IgD-negative memory B cell (primary cell): Measurements from ENCODE around the gene ZNF723. TPM values are rescaled to one million over a fixed set of nuclear protein-coding genes. Genes with fewer than 3 reads are reported as not detected.
A peak's percentile ranks its signal among the peaks of the same experiment; 100 is the strongest.
"Not testable (repeated sequence)": the region's sequence is repeated elsewhere in the genome, so short reads cannot be mapped to it uniquely, and the experiment has no call there.

Experiments
- H3K27ac Mint-ChIP-seq, 3 donors: one replicate each; pipeline ENCODE4 v1.8.0; 2020 to 2022; ENCODE audit warnings: mild to moderate bottlenecking in 3 of 3, mixed read lengths in 3 of 3, moderate library complexity in 1 of 3
- H3K27me3 Mint-ChIP-seq: one replicate; pipeline ENCODE4 v1.8.0; 2021; ENCODE audit warnings: mixed read lengths
- H3K36me3 Mint-ChIP-seq: one replicate; pipeline ENCODE4 v1.8.0; 2020; ENCODE audit warnings: mild to moderate bottlenecking, mixed read lengths
- H3K4me1 Mint-ChIP-seq, 3 donors: one replicate each; pipeline ENCODE4 v1.8.0; 2020 to 2022; ENCODE audit warnings: mixed read lengths in 3 of 3, mild to moderate bottlenecking in 1 of 3
- H3K4me3 Mint-ChIP-seq, 4 donors: one replicate each; pipeline ENCODE4 v1.8.0; 2020 to 2022; ENCODE audit warnings: mild to moderate bottlenecking in 4 of 4, mixed read lengths in 4 of 4, moderate library complexity in 3 of 4
- H3K9me3 Mint-ChIP-seq, 3 donors: one replicate each; pipeline ENCODE4 v1.8.0; 2020 to 2021; ENCODE audit warnings: mixed read lengths in 3 of 3, mild to moderate bottlenecking in 1 of 3
- polyA plus RNA-seq: library from polyadenylated mRNA; unstranded; fragments of 300-500 nt; fragmentation: Illumina TruSeq; gene quantifications from one replicate; pipeline ENCODE4 v1.2.3, GENCODE V29; 2021

The ZNF723 gene
- polyA plus RNA-seq, result not detected

GRCh38 chr19:22832031-22832762, at the start of gene ZNF723:
Gene ZNF723 (plus strand): TSS chr19:22832291. CDS start chr19:22832380, 89 bp downstream.
- Mint-ChIP-seq H3K9me3 (peaks cover 0 to 12% (median 8%) of the 10 kb centered on the region in 3 donors), H3K36me3 (no peaks in the 10 kb centered on the region), H3K4me1 (no peaks in the 10 kb centered on the region), H3K4me3 (no peak within 1 kb of the TSS), H3K27me3 (no peaks in the 10 kb centered on the region), H3K27ac (no peak within 1 kb of the TSS)

GRCh38 chr19:22783651-22784410, 48.3 kb upstream of the ZNF723 start, which contains the start of gene ZNF99:
Gene ZNF99 (minus strand): TSS chr19:22784151. CDS start chr19:22784016, 135 bp downstream.
- H3K9me3 Mint-ChIP-seq, result peaks cover 0 to 8% (median 4%) of the 10 kb centered on the region in 3 donors
- peaks cover 1% of the 10 kb centered on the region for H3K36me3 Mint-ChIP-seq
- peaks cover 1% of the 10 kb centered on the region for H3K27me3 Mint-ChIP-seq
- peak within 1 kb of the TSS in 1 of 3 donors; percentile 31 for H3K27ac Mint-ChIP-seq
- H3K4me3 Mint-ChIP-seq, result no peak within 1 kb of the TSS
- no peaks in the 10 kb centered on the region for H3K4me1 Mint-ChIP-seq

- H3K4me1 Mint-ChIP-seq, H3K4me3 Mint-ChIP-seq, H3K36me3 Mint-ChIP-seq, H3K27me3 Mint-ChIP-seq, H3K27ac Mint-ChIP-seq: not testable (repeated sequence)
- peaks cover 2 to 32% (median 20%) of the 10 kb centered on the region in 3 donors for H3K9me3 Mint-ChIP-seq
These were observed 39.2 kb upstream of the ZNF723 start for GRCh38 chr19:22792863-22793262.

GRCh38 chr19:22797040-22797439, 35.1 kb upstream of the ZNF723 start:
- H3K4me1 Mint-ChIP-seq, result no peaks in the 10 kb centered on the region
- H3K9me3 Mint-ChIP-seq, result peaks cover 6 to 41% (median 28%) of the 10 kb centered on the region in 3 donors
- peaks cover 2% of the 10 kb centered on the region for H3K36me3 Mint-ChIP-seq
- H3K27me3 Mint-ChIP-seq, result no peaks in the 10 kb centered on the region
- no peak overlapping the region for H3K27ac Mint-ChIP-seq
- no peak overlapping the region for H3K4me3 Mint-ChIP-seq

DNA sequence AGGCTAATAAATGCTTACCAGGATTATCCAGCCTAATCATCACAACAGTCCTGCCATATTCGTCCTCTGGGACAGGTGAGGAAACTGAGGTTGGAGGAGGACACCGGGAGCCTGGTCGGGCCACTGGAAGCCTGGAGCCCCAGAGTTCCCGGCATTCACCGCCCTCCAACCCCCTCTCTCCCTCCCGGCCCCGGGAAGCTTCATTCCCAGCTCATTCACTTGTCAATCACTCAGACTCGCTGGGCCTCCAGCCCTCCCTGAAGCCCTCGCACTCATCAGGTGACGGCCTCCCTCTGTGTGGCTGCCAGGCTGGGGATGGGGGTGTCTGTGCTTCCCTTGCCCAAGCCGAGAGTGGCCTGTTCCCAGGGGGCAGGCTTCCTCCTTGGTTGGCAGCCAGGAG, 25.7 kb upstream of the ZNF723 start:
- peaks cover 6 to 14% (median 9%) of the 10 kb centered on the region in 3 donors for H3K9me3 Mint-ChIP-seq
- no peaks in the 10 kb centered on the region for H3K27me3 Mint-ChIP-seq
- H3K4me1 Mint-ChIP-seq, result no peaks in the 10 kb centered on the region
- no peak overlapping the region for H3K27ac Mint-ChIP-seq
- no peaks in the 10 kb centered on the region for H3K36me3 Mint-ChIP-seq
- no peak overlapping the region for H3K4me3 Mint-ChIP-seq

- Mint-ChIP-seq H3K27me3 (no peaks in the 10 kb centered on the region), H3K36me3 (no peaks in the 10 kb centered on the region), H3K4me3 (no peak overlapping the region), H3K27ac (no peak overlapping the region), H3K9me3 (peaks cover 6 to 12% (median 9%) of the 10 kb centered on the region in 3 donors), H3K4me1 (no peaks in the 10 kb centered on the region)
These were observed 24.8 kb upstream of the ZNF723 start for GRCh38 chr19:22807061-22807835.

DNA sequence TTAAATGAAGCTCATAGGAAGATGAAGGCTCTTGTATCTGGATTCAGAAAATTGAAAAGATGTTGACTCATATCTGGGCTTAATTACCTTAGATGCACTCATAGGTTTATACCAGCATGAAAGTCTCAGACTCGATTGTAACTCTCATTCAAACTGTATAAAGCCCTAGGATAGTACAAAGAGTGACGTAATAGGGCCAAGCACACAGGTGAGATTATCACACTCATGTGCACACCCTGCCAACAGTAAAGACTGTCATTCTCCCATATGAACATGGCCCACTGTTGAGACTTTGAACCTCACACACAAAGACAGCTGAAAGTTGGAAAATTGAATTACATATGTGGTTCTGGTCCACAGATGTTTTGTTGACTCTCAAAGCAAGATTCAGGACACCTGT, 18.0 kb upstream of the ZNF723 start:
- Mint-ChIP-seq H3K27me3 (no peaks in the 10 kb centered on the region), H3K27ac (no peak overlapping the region), H3K4me3 (no peak overlapping the region), H3K9me3 (peaks cover 10 to 13% (median 12%) of the 10 kb centered on the region in 3 donors), H3K36me3 (no peaks in the 10 kb centered on the region), H3K4me1 (no peaks in the 10 kb centered on the region)

DNA sequence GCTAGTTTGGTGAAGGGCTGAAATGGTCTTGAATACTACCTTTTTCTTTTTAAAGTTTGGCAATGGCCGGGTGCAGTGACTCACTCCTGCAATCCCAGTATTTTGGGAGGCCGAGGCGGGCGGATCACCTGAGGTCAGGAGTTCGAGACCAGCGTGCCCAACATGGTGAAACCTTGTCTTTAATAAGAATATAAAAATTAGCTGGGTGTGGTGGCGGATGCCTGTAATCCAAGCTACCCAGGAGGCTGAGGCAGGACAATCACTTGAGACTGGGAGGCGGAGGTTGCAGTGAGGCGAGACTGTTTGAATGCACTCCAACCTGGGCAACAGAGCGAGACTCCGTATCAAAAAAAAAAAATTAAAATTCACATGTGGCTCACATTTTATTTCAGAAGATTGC, 880 bp upstream of the ZNF723 start:
- H3K4me3 Mint-ChIP-seq, result no peak overlapping the region
- no peaks in the 10 kb centered on the region for H3K27me3 Mint-ChIP-seq
- H3K9me3 Mint-ChIP-seq, result peaks cover 1 to 12% (median 8%) of the 10 kb centered on the region in 3 donors
- no peak overlapping the region for H3K27ac Mint-ChIP-seq
- H3K4me1 Mint-ChIP-seq, result no peaks in the 10 kb centered on the region
- H3K36me3 Mint-ChIP-seq, result no peaks in the 10 kb centered on the region

DNA sequence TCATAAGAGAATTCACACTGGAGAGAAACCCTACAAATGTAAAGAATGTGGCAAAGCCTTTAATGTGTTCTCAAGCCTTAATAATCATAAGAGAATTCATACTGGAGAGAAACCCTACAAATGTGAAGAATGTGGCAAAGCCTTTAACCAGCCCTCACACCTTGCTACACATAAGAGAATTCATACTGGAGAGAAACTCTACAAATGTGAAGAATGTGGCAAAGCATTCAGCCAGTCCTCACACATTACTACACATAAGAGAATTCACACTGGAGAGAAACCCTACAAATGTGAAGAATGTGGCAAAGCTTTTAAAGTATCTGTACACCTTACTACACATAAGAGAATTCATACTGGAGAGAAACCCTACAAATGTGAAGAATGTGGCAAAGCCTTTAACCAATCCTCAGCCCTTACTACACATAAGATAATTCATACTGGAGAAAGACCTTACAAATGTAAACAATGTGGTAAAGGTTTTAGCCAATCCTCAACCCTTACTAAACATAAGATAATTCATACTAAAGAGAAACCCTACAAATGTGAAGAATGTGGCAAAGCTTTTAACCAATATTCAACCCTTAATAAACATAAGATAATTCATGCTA, 25.7 kb downstream of the ZNF723 start:
- H3K4me3 Mint-ChIP-seq, H3K27ac Mint-ChIP-seq, H3K27me3 Mint-ChIP-seq, H3K36me3 Mint-ChIP-seq, H3K4me1 Mint-ChIP-seq: not testable (repeated sequence)
- H3K9me3 Mint-ChIP-seq, result peaks cover 2 to 32% (median 28%) of the 10 kb centered on the region in 3 donors

- peaks cover 6 to 12% (median 9%) of the 10 kb centered on the region in 3 donors for H3K9me3 Mint-ChIP-seq
These were observed 50.7 kb downstream of the ZNF723 start for GRCh38 chr19:22882797-22883196.

DNA sequence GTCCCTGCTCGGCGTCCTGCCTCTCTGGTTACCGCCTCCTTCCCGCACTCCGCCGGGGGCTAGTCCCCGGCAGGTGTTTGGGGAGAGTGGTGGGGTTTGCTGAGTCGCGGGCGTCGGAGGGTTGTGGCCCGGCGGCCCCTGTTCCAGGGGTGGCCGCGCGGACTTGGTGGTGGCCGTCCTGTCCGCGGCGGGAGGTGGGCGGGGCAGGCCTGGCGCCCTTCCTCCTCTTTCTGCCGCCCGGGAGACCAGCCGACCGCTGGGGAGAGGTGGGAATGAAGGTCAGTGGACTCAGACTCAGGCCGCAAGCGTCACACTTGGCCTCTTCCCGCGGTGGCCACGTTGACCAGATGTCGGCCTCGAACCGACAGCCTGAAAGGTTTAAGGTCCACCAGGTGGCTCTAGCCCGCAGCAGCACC, 61.8 kb downstream of the ZNF723 start:
- Mint-ChIP-seq H3K9me3 (peaks cover 3 to 6% (median 3%) of the 10 kb centered on the region in 3 donors), H3K4me1 (no peaks in the 10 kb centered on the region), H3K4me3 (no peak overlapping the region), H3K27me3 (no peaks in the 10 kb centered on the region), H3K36me3 (peaks cover 2% of the 10 kb centered on the region), H3K27ac (no peak overlapping the region)

More at GRCh38 chr19:22882797-22883196, 50.7 kb downstream of the ZNF723 start:
- H3K36me3 Mint-ChIP-seq, result no peaks in the 10 kb centered on the region
- H3K27ac Mint-ChIP-seq, result no peak overlapping the region
- no peaks in the 10 kb centered on the region for H3K4me1 Mint-ChIP-seq
- no peaks in the 10 kb centered on the region for H3K27me3 Mint-ChIP-seq
- H3K4me3 Mint-ChIP-seq, result no peak overlapping the region

GRCh38 chr19:22901431-22902130, 69.5 kb downstream of the ZNF723 start:
- H3K4me3 Mint-ChIP-seq, result no peak overlapping the region
- H3K9me3 Mint-ChIP-seq, result peaks cover 3 to 8% (median 7%) of the 10 kb centered on the region in 3 donors
- no peaks in the 10 kb centered on the region for H3K27me3 Mint-ChIP-seq
- H3K4me1 Mint-ChIP-seq, result no peaks in the 10 kb centered on the region
- no peak overlapping the region for H3K27ac Mint-ChIP-seq
- H3K36me3 Mint-ChIP-seq, result peaks cover 4% of the 10 kb centered on the region
